Measurements from ENCODE around the gene ZNF678. TPM values are rescaled to one million over a fixed set of nuclear protein-coding genes. Genes with fewer than 3 reads are reported as not detected.
A peak's percentile ranks its signal among the peaks of the same experiment; 100 is the strongest.

ZNF678 gene
- total and polyA plus RNA-seq, 9 of the 15 experiments (the other 6 are each of a cell fraction or from before 2014, with no cell fraction given) = 3.0 to 16.8 (median 8.0) TPM

DNA sequence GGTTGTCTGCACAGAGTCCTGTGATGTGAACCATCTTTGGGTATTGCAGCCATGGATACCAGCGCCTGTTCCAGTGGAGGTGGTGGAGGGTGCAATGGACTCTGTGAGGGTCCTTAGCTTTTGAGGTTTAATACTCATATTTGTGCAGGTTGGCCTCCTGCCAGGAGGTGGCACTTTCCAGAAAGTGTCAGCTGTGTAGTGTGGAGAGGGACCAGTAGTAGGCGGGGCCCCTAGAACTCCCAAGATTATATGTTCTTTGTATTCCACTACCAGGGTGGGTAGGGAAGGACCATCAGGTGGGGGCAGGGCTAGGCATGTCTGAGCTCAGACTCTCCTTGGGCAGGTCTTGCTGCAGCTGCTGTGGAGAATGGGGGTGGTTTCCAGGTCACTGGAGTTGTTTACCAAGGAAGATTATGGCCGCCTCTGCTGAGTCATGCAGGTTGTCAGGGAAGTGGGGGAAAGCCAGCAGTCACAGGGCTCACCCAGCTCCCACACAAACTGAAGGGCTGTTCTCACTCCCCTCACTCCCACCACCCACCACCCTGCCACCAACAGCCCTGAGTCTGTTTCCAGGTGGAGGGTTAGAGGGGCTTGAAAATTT is 31.2 kb upstream of the ZNF678 start (continued):
- TF ChIP-seq PHF8 (IDR thresholded peaks at IDR 0.05; ENCODE audit: borderline replicate concordance, low read length) (peak; percentile 26; the same call in 1 of the 2 replicates), JUN (IDR thresholded peaks at IDR 0.05; ENCODE audit: borderline replicate concordance, low read depth, low read length) (0 out of 2 replicates have a peak, but pooled peaks have one; percentile 35), JUN (CRISPR knock-in tag; IDR thresholded peaks at IDR 0.05; ENCODE audit: borderline replicate concordance) (no peak), CXXC5 (CRISPR knock-in tag; IDR thresholded peaks at IDR 0.05) (peak; percentile 26; the same call in 1 of the 2 replicates), CBFA2T3 (IDR thresholded peaks at IDR 0.05) (peak; percentile 40), EHMT2 (IDR thresholded peaks at IDR 0.05) (peak; percentile 80), JUND (IDR thresholded peaks at IDR 0.05; ENCODE audit: borderline replicate concordance, low read depth, low read length) (peak; percentile 67), JUND (tag; IDR thresholded peaks at IDR 0.05; ENCODE audit: borderline replicate concordance, low read depth, low read length) (peak; percentile 67; the same call in 1 of the 3 replicates), NRF1 (conservative IDR thresholded peaks at IDR 0.05 in 1 of 2, IDR thresholded peaks at IDR 0.05 in 1 of 2) (peak; percentile 43 to 48; a peak in 3 of 4 replicates), PHF20 (IDR thresholded peaks at IDR 0.05; ENCODE audit: partially characterized antibody) (no peak)
- TF ChIP-seq, protein P1, sequence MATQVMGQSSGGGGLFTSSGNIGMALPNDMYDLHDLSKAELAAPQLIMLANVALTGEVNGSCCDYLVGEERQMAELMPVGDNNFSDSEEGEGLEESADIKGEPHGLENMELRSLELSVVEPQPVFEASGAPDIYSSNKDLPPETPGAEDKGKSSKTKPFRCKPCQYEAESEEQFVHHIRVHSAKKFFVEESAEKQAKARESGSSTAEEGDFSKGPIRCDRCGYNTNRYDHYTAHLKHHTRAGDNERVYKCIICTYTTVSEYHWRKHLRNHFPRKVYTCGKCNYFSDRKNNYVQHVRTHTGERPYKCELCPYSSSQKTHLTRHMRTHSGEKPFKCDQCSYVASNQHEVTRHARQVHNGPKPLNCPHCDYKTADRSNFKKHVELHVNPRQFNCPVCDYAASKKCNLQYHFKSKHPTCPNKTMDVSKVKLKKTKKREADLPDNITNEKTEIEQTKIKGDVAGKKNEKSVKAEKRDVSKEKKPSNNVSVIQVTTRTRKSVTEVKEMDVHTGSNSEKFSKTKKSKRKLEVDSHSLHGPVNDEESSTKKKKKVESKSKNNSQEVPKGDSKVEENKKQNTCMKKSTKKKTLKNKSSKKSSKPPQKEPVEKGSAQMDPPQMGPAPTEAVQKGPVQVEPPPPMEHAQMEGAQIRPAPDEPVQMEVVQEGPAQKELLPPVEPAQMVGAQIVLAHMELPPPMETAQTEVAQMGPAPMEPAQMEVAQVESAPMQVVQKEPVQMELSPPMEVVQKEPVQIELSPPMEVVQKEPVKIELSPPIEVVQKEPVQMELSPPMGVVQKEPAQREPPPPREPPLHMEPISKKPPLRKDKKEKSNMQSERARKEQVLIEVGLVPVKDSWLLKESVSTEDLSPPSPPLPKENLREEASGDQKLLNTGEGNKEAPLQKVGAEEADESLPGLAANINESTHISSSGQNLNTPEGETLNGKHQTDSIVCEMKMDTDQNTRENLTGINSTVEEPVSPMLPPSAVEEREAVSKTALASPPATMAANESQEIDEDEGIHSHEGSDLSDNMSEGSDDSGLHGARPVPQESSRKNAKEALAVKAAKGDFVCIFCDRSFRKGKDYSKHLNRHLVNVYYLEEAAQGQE (IDR thresholded peaks at IDR 0.05; ENCODE audit: borderline replicate concordance) = no peak
- TF ChIP-seq, protein P1 (CRISPR knock-in tag; IDR thresholded peaks at IDR 0.05; ENCODE audit: low read depth) = no peak
- TF ChIP-seq, protein P2, sequence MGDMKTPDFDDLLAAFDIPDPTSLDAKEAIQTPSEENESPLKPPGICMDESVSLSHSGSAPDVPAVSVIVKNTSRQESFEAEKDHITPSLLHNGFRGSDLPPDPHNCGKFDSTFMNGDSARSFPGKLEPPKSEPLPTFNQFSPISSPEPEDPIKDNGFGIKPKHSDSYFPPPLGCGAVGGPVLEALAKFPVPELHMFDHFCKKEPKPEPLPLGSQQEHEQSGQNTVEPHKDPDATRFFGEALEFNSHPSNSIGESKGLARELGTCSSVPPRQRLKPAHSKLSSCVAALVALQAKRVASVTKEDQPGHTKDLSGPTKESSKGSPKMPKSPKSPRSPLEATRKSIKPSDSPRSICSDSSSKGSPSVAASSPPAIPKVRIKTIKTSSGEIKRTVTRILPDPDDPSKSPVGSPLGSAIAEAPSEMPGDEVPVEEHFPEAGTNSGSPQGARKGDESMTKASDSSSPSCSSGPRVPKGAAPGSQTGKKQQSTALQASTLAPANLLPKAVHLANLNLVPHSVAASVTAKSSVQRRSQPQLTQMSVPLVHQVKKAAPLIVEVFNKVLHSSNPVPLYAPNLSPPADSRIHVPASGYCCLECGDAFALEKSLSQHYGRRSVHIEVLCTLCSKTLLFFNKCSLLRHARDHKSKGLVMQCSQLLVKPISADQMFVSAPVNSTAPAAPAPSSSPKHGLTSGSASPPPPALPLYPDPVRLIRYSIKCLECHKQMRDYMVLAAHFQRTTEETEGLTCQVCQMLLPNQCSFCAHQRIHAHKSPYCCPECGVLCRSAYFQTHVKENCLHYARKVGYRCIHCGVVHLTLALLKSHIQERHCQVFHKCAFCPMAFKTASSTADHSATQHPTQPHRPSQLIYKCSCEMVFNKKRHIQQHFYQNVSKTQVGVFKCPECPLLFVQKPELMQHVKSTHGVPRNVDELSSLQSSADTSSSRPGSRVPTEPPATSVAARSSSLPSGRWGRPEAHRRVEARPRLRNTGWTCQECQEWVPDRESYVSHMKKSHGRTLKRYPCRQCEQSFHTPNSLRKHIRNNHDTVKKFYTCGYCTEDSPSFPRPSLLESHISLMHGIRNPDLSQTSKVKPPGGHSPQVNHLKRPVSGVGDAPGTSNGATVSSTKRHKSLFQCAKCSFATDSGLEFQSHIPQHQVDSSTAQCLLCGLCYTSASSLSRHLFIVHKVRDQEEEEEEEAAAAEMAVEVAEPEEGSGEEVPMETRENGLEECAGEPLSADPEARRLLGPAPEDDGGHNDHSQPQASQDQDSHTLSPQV (IDR thresholded peaks at IDR 0.05) = peak; percentile 72

Data from K562 (cell line).